ENCODE measurements around the gene INO80E.

The INO80E gene

DNA sequence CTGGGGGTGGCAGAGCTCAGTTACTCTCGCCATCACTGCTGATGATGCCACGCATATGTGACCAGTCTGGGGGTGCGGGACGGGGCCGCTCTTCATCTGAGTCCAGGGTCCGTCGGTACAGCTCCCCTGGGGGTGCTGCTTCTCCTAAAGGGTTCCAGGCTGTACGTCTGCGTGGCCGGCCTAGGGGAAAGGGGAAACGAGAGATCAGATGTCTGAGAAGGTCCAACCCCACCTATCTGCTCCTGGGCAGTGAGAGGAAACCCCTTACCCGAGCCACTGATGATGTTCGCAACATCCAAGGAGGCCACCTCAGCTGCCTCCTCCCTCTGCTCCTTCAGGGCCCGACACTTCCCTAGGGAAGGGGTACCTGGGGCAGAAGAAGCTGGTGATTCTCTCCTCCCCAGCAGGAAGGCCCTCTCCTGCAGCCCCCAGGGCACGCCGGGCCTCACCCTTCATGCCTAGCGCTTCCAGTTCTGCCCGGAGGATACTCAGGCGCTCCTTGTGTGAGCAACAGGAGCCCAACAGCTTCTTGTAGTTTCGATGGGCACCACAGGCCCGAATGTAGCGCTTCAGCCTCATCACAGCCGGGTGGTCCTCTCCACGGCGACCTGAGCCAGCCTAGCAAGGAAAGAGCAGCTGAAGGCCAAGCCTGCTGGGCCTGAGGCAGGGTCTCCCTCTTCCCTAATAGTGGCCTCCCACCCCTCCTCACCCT, 2.7 kb upstream of the INO80E start:
- H3K4me3 ChIP-seq (ENCODE audit: low read depth in 1 of 2, low read length in 2 of 2), result no peak overlapping the region
- peaks cover 24 to 52% of the 10 kb centered on the region in 2 donors for H3K36me3 ChIP-seq (ENCODE audit: control insufficient read depth in 1 of 2, insufficient read depth in 2 of 2, low read length in 2 of 2)
- H3K27ac ChIP-seq (ENCODE audit: low read depth, low read length), result no peak overlapping the region
- H3K9me3 ChIP-seq (ENCODE audit: control insufficient read depth in 1 of 2, low read length in 2 of 2), result no peaks in the 10 kb centered on the region
- no peaks in the 10 kb centered on the region for H3K27me3 ChIP-seq (ENCODE audit: control insufficient read depth in 1 of 2, insufficient read depth in 2 of 2, low read length in 2 of 2)
- no peak overlapping the region for H3K9ac ChIP-seq (ENCODE audit: low read depth in 1 of 2, low read length in 2 of 2)
- H3K4me1 ChIP-seq (ENCODE audit: control insufficient read depth in 1 of 2, insufficient read depth in 2 of 2, low read length in 2 of 2), result peaks cover 22% of the 10 kb centered on the region in 2 donors

DNA sequence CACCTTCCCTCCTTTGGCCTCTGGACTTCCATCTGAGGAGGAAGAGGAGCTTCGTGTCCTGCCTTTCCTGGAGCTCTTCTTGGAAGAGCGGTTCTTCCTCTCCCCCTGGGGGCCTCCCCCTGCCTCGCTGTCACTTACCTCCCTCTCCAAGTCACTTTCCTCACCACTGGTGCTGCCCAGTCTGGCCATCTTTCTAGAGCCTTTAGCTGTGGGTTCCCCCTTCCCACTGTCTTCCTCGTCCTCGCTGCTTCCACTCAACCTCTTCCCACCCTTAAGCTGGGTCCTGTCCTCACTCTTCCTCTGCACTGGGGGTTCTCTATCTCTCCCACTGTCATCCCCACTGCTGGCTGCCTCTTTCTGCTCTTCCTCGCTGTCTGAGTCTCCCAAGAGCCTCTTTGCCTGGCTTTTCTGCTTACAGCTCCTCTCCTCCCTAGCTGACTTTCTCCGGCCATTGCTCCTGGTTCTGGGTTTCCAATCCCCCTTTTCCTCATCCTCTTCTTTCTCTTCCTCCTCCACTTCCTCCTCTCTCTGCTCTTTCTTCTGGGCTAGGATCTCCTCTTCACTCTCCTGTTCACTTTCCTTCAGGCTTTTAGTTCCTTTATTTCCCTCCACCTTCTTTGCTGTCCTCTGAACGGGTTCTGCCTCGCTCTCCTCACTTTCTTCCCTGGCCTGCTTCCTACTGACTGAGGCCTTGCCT, 2.0 kb upstream of the INO80E start:
- Histone ChIP-seq H3K36me3 (ENCODE audit: control insufficient read depth in 1 of 2, insufficient read depth in 2 of 2, low read length in 2 of 2) (peaks cover 17 to 46% of the 10 kb centered on the region in 2 donors), H3K27ac (ENCODE audit: low read depth, low read length) (no peak overlapping the region), H3K4me1 (ENCODE audit: control insufficient read depth in 1 of 2, insufficient read depth in 2 of 2, low read length in 2 of 2) (peaks cover 22% of the 10 kb centered on the region in 2 donors), H3K4me3 (ENCODE audit: low read depth in 1 of 2, low read length in 2 of 2) (peak overlapping the region; percentile 97), H3K9ac (ENCODE audit: low read depth in 1 of 2, low read length in 2 of 2) (no peak overlapping the region), H3K27me3 (ENCODE audit: control insufficient read depth in 1 of 2, insufficient read depth in 2 of 2, low read length in 2 of 2) (no peaks in the 10 kb centered on the region), H3K9me3 (ENCODE audit: control insufficient read depth in 1 of 2, low read length in 2 of 2) (no peaks in the 10 kb centered on the region)

DNA sequence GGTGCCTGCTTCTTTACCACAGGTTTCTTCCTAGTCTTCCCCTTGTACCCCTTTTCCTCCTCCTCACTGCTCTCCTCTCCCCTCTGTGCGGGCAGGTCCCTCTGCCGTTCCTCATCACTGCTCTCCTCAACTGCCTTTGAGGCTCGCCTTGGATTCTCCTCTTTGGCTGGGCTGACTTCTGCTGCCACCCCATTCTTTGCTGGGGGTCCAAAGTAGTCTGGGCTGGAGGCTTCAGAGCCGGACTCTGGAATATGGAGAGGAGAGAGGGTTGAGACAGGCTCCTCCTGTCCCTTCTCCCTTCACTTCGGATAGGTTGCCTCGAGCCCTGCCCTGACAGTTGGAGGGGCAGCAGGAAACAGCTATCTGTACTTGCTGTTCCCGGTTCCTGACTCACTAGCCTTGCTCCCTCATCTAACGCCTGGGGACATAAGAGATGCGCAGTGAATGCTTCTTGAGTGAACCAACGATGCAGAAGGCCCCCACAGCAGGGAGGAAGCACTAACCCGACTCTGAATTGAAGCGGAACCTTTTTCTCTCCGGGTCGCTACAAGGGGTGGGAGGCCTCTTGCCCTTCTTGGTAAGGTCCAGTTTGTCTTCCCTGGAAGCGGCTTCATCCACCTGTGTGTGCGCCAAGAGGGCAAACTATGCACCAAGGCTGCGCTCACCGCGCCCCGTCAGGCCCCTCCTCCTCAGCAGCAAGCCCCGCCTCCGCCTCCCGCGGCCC, 1.3 kb upstream of the INO80E start:
- peaks cover 12 to 45% of the 10 kb centered on the region in 2 donors for H3K36me3 ChIP-seq (ENCODE audit: control insufficient read depth in 1 of 2, insufficient read depth in 2 of 2, low read length in 2 of 2)
- H3K4me1 ChIP-seq (ENCODE audit: control insufficient read depth in 1 of 2, insufficient read depth in 2 of 2, low read length in 2 of 2), result peaks cover 22% of the 10 kb centered on the region in 2 donors
- H3K4me3 ChIP-seq (ENCODE audit: low read depth in 1 of 2, low read length in 2 of 2), result peak overlapping the region; percentile 97
- peak overlapping the region; percentile 97 for H3K27ac ChIP-seq (ENCODE audit: low read depth, low read length)
- no peaks in the 10 kb centered on the region for H3K27me3 ChIP-seq (ENCODE audit: control insufficient read depth in 1 of 2, insufficient read depth in 2 of 2, low read length in 2 of 2)
- peak overlapping the region; percentile 50 to 95 for H3K9ac ChIP-seq (ENCODE audit: low read depth in 1 of 2, low read length in 2 of 2)
- H3K9me3 ChIP-seq (ENCODE audit: control insufficient read depth in 1 of 2, low read length in 2 of 2), result no peaks in the 10 kb centered on the region

GRCh38 chr16:29995324-29995910, 624 bp upstream of the INO80E start, which contains the start of gene HIRIP3:
TSS of gene HIRIP3 (minus strand) at chr16:29995617. CDS start at chr16:29995605, 12 bp downstream.
- H3K36me3 ChIP-seq (ENCODE audit: control insufficient read depth in 1 of 2, insufficient read depth in 2 of 2, low read length in 2 of 2), result peaks cover 9 to 47% of the 10 kb centered on the region in 2 donors
- no peaks in the 10 kb centered on the region for H3K9me3 ChIP-seq (ENCODE audit: control insufficient read depth in 1 of 2, low read length in 2 of 2)

DNA sequence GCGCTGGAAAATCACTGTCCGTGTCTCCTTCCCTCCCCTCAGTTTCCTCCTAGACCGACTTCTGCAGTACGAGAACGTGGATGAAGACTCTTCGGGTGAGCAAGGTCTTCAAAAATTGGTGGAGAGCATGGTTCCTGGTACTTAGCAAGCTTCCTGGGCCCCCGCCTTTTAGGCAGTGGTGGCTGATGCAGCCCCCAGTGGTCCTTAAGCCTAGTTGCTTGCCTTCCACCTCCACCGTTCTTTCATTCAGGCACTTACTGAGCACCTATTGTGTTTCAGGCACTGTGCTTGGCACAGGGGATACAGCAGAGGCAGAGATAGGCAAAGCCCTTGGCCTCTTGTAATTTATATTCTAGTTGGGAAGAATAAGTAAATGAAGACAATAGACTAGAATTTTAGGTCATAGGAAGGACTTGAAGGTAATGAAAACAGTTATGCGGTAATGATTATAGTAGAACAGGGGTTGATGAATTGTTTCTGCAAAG, 767 bp downstream of the INO80E start:
- peak overlapping the region; percentile 97 for H3K4me3 ChIP-seq (ENCODE audit: low read depth in 1 of 2, low read length in 2 of 2)
- no peaks in the 10 kb centered on the region for H3K27me3 ChIP-seq (ENCODE audit: control insufficient read depth in 1 of 2, insufficient read depth in 2 of 2, low read length in 2 of 2)
- H3K9me3 ChIP-seq (ENCODE audit: control insufficient read depth in 1 of 2, low read length in 2 of 2), result no peaks in the 10 kb centered on the region
- H3K27ac ChIP-seq (ENCODE audit: low read depth, low read length), result peak overlapping the region; percentile 36
- H3K9ac ChIP-seq (ENCODE audit: low read depth in 1 of 2, low read length in 2 of 2), result peak overlapping the region; percentile 82 to 95
- H3K4me1 ChIP-seq (ENCODE audit: control insufficient read depth in 1 of 2, insufficient read depth in 2 of 2, low read length in 2 of 2), result peaks cover 22% of the 10 kb centered on the region in 2 donors
- H3K36me3 ChIP-seq (ENCODE audit: control insufficient read depth in 1 of 2, insufficient read depth in 2 of 2, low read length in 2 of 2), result peaks cover 10 to 46% of the 10 kb centered on the region in 2 donors

More at GRCh38 chr16:29995324-29995910, 624 bp upstream of the INO80E start, which contains the start of gene HIRIP3:
- peak within 1 kb of the TSS; percentile 97 for H3K27ac ChIP-seq (ENCODE audit: low read depth, low read length)
- peak within 1 kb of the TSS; percentile 82 to 95 for H3K9ac ChIP-seq (ENCODE audit: low read depth in 1 of 2, low read length in 2 of 2)
- H3K4me1 ChIP-seq (ENCODE audit: control insufficient read depth in 1 of 2, insufficient read depth in 2 of 2, low read length in 2 of 2), result peaks cover 22% of the 10 kb centered on the region in 2 donors
- H3K27me3 ChIP-seq (ENCODE audit: control insufficient read depth in 1 of 2, insufficient read depth in 2 of 2, low read length in 2 of 2), result no peaks in the 10 kb centered on the region
- H3K4me3 ChIP-seq (ENCODE audit: low read depth in 1 of 2, low read length in 2 of 2), result peak within 1 kb of the TSS; percentile 97

GRCh38 chr16:29999605-30000004, 3.6 kb downstream of the INO80E start:
- no peak overlapping the region for H3K9ac ChIP-seq (ENCODE audit: low read depth in 1 of 2, low read length in 2 of 2)
- H3K9me3 ChIP-seq (ENCODE audit: control insufficient read depth in 1 of 2, low read length in 2 of 2), result no peaks in the 10 kb centered on the region
- H3K36me3 ChIP-seq (ENCODE audit: control insufficient read depth in 1 of 2, insufficient read depth in 2 of 2, low read length in 2 of 2), result peaks cover 4 to 35% of the 10 kb centered on the region in 2 donors
- H3K27ac ChIP-seq (ENCODE audit: low read depth, low read length), result no peak overlapping the region
- peaks cover 12 to 15% of the 10 kb centered on the region in 2 donors for H3K4me1 ChIP-seq (ENCODE audit: control insufficient read depth in 1 of 2, insufficient read depth in 2 of 2, low read length in 2 of 2)
- no peaks in the 10 kb centered on the region for H3K27me3 ChIP-seq (ENCODE audit: control insufficient read depth in 1 of 2, insufficient read depth in 2 of 2, low read length in 2 of 2)
- H3K4me3 ChIP-seq (ENCODE audit: low read depth in 1 of 2, low read length in 2 of 2), result no peak overlapping the region

GRCh38 chr16:30000735-30001631, 4.9 kb downstream of the INO80E start:
- Histone ChIP-seq H3K4me1 (ENCODE audit: control insufficient read depth in 1 of 2, insufficient read depth in 2 of 2, low read length in 2 of 2) (peaks cover 7 to 10% of the 10 kb centered on the region in 2 donors), H3K9ac (ENCODE audit: low read depth in 1 of 2, low read length in 2 of 2) (no peak overlapping the region), H3K36me3 (ENCODE audit: control insufficient read depth in 1 of 2, insufficient read depth in 2 of 2, low read length in 2 of 2) (peaks cover 4 to 35% of the 10 kb centered on the region in 2 donors), H3K9me3 (ENCODE audit: control insufficient read depth in 1 of 2, low read length in 2 of 2) (no peaks in the 10 kb centered on the region), H3K4me3 (ENCODE audit: low read depth in 1 of 2, low read length in 2 of 2) (no peak overlapping the region), H3K27ac (ENCODE audit: low read depth, low read length) (no peak overlapping the region), H3K27me3 (ENCODE audit: control insufficient read depth in 1 of 2, insufficient read depth in 2 of 2, low read length in 2 of 2) (no peaks in the 10 kb centered on the region)

DNA sequence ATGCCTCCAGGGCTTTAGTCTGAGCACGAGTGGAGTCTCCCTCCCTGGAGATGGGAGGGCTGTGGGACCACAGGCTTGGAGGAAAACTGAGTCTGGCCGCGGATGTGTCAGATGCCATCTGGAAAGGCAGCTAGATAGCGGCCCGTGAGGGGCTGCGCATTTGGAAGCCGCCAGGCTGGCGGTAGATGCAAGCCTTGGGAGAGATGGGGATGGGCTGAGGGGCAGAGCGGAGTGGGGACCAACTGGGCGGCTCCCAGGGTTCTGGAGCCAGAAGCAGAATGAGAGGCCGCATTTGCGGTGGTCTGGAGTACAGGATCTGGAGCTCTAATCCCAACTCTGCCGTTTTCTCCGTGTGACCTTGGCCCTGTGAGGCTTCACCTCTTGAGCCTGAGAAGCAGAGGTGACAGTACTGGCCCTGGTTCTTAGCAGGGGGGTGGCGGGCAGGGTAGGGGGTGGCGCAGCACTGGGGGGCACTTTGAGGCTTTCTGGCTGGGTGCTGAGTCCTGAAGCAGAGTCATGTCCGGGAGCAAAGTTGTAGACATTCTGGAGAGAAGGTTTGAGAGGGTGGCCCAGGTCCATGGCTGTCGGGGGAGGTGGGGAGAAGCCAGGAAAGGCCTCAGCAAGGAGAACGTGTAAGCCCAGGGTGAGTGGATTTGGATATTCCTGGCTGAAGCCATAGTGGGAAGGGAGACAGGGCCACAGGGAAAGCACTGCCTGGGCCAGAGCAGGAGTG, 6.7 kb downstream of the INO80E start:
- Histone ChIP-seq H3K9me3 (ENCODE audit: control insufficient read depth in 1 of 2, low read length in 2 of 2) (no peaks in the 10 kb centered on the region), H3K4me1 (ENCODE audit: control insufficient read depth in 1 of 2, insufficient read depth in 2 of 2, low read length in 2 of 2) (no peaks in the 10 kb centered on the region), H3K27me3 (ENCODE audit: control insufficient read depth in 1 of 2, insufficient read depth in 2 of 2, low read length in 2 of 2) (no peaks in the 10 kb centered on the region), H3K4me3 (ENCODE audit: low read depth in 1 of 2, low read length in 2 of 2) (no peak overlapping the region), H3K27ac (ENCODE audit: low read depth, low read length) (no peak overlapping the region), H3K36me3 (ENCODE audit: control insufficient read depth in 1 of 2, insufficient read depth in 2 of 2, low read length in 2 of 2) (peaks cover 4 to 34% of the 10 kb centered on the region in 2 donors), H3K9ac (ENCODE audit: low read depth in 1 of 2, low read length in 2 of 2) (no peak overlapping the region)
